ENCODE results near the gene TGFA. TPM values are rescaled to one million over a fixed set of nuclear protein-coding genes. Genes with fewer than 3 reads are reported as not detected.

The TGFA gene
- total and polyA plus RNA-seq, 4 donors: 1.1 to 2.9 (median 1.7) TPM

DNA sequence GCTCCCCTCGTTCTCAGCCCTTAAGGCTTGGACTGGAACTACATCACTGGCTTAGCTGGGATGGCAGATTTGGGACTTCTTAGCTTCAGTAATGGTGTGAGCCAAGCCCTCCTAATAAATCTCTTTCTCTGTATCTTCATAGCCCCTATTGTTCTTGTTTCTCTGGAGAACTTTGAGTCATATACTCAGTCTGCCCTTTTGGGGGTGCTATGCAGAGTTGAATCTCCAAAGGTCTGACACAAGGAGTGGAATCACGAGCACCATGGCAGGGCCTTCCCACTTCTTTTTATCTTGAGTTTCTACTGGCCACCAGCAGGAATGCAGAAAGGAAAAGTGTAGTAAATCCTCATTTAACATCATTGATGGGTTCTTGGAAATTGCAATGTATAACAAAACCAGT lies 13.3 kb upstream of the TGFA start:
- no peak for TF ChIP-seq NR2F2 (IDR thresholded peaks at IDR 0.05)
- no peak for TF ChIP-seq JUND (IDR thresholded peaks at IDR 0.05)
- no peak for TF ChIP-seq GABPA (IDR thresholded peaks at IDR 0.05 in 1 of 2, conservative IDR thresholded peaks at IDR 0.05 in 1 of 2)
- Histone ChIP-seq H3K27ac (ENCODE audit: low read depth in 1 of 2, low read length in 2 of 2) (no peak overlapping the region), H3K27me3 (ENCODE audit: control insufficient read depth in 4 of 4, insufficient read depth in 4 of 4, low read length in 3 of 4) (peaks cover 0 to 2% (median 0%) of the 10 kb centered on the region in 4 donors), H3K9ac (ENCODE audit: low read depth in 1 of 2, low read length in 2 of 2) (no peak overlapping the region), H3K36me3 (ENCODE audit: control insufficient read depth in 4 of 4, insufficient read depth in 3 of 4, low read depth in 1 of 4, low read length in 3 of 4) (no peaks in the 10 kb centered on the region), H3K4me1 (ENCODE audit: control insufficient read depth in 4 of 4, insufficient read depth in 4 of 4, low read length in 3 of 4) (no peaks in the 10 kb centered on the region), H3K9me3 (ENCODE audit: control insufficient read depth in 4 of 4, low read length in 3 of 4) (no peaks in the 10 kb centered on the region), H3K4me3 (ENCODE audit: low read depth in 1 of 3, low read length in 3 of 3) (no peak overlapping the region)
- WGBS: 81% methylated on average over 2 of the region's 2 CpGs
- no peak for DNase-seq (ENCODE audit: low spot score)

DNA sequence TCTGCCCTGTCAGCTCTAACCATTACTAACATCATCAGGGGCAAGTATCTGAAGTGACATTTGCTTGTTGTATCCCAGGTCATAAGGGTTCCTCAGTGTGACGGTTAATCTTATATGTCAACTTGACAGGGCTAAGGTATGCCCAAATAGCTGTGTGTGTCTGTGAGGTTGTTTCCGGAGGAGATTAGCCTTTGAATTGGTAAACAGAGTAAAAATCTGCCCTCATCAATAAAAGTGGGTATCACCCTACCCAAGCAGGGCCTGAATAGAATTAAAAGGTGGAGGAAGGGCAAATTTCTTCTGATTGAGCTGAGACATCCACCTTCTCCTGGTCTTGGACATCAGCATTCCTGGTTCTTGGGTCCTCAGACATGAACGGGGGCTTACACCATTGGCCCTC lies 12.8 kb upstream of the TGFA start:
- Histone ChIP-seq H3K36me3 (ENCODE audit: control insufficient read depth in 4 of 4, insufficient read depth in 3 of 4, low read depth in 1 of 4, low read length in 3 of 4) (no peaks in the 10 kb centered on the region), H3K9ac (ENCODE audit: low read depth in 1 of 2, low read length in 2 of 2) (no peak overlapping the region), H3K4me1 (ENCODE audit: control insufficient read depth in 4 of 4, insufficient read depth in 4 of 4, low read length in 3 of 4) (no peaks in the 10 kb centered on the region), H3K27ac (ENCODE audit: low read depth in 1 of 2, low read length in 2 of 2) (no peak overlapping the region), H3K9me3 (ENCODE audit: control insufficient read depth in 4 of 4, low read length in 3 of 4) (no peaks in the 10 kb centered on the region), H3K4me3 (ENCODE audit: low read depth in 1 of 3, low read length in 3 of 3) (no peak overlapping the region), H3K27me3 (ENCODE audit: control insufficient read depth in 4 of 4, insufficient read depth in 4 of 4, low read length in 3 of 4) (peaks cover 0 to 2% (median 0%) of the 10 kb centered on the region in 4 donors)
- TF ChIP-seq, protein P1, sequence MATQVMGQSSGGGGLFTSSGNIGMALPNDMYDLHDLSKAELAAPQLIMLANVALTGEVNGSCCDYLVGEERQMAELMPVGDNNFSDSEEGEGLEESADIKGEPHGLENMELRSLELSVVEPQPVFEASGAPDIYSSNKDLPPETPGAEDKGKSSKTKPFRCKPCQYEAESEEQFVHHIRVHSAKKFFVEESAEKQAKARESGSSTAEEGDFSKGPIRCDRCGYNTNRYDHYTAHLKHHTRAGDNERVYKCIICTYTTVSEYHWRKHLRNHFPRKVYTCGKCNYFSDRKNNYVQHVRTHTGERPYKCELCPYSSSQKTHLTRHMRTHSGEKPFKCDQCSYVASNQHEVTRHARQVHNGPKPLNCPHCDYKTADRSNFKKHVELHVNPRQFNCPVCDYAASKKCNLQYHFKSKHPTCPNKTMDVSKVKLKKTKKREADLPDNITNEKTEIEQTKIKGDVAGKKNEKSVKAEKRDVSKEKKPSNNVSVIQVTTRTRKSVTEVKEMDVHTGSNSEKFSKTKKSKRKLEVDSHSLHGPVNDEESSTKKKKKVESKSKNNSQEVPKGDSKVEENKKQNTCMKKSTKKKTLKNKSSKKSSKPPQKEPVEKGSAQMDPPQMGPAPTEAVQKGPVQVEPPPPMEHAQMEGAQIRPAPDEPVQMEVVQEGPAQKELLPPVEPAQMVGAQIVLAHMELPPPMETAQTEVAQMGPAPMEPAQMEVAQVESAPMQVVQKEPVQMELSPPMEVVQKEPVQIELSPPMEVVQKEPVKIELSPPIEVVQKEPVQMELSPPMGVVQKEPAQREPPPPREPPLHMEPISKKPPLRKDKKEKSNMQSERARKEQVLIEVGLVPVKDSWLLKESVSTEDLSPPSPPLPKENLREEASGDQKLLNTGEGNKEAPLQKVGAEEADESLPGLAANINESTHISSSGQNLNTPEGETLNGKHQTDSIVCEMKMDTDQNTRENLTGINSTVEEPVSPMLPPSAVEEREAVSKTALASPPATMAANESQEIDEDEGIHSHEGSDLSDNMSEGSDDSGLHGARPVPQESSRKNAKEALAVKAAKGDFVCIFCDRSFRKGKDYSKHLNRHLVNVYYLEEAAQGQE (IDR thresholded peaks at IDR 0.05): no peak
- no peak for TF ChIP-seq EGR1 (IDR thresholded peaks at IDR 0.05; ENCODE audit: low read depth in 2 of 2)
- no peak for TF ChIP-seq RXRA (IDR thresholded peaks at IDR 0.05)
- no peak for TF ChIP-seq TAF1 (conservative IDR thresholded peaks at IDR 0.05)
- no peak for TF ChIP-seq YY1 (IDR thresholded peaks at IDR 0.05)
- TF ChIP-seq, protein P2, sequence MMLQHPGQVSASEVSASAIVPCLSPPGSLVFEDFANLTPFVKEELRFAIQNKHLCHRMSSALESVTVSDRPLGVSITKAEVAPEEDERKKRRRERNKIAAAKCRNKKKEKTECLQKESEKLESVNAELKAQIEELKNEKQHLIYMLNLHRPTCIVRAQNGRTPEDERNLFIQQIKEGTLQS (IDR thresholded peaks at IDR 0.05): no peak
- no peak for TF ChIP-seq FOXA1 (IDR thresholded peaks at IDR 0.05)
- TF ChIP-seq SP1 (IDR thresholded peaks at IDR 0.05): no peak
- no peak for TF ChIP-seq GABPA (IDR thresholded peaks at IDR 0.05 in 1 of 2, conservative IDR thresholded peaks at IDR 0.05 in 1 of 2)
- 86% methylated on average over 3 of the region's 3 CpGs for WGBS
- DNase-seq (ENCODE audit: low spot score): no peak

DNA sequence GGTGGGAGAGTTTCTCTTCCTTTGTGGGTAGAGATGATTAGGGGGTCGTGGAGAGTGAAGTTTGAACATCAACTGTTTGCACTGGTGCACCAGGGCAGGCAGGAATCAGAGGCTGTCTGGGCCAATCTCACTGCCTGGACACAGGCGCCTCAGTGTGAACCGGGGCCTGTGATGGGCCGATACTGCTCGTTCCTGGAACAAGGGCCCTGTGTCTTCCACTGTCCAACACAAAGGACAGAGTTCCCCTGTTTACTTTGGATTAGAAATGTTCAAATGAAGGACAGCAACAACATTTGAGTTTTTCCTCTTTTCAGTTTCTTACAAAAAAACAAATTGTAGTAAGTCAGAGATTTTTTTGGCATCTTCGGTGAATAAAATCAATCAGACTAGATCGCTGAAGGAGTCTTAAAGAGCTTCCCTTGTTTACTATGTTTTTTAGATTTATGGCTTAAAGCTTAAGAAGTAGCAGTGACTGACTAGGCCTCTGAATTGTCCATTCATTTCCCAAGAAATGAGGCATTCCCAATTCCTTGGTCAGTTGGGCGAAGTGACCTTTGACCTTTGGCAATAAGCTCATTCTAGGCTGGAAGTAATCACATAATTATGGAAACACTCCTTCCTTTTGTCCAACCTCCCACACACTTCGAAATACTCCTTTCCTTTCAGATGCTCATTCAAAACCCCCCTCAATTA lies 11.6 kb upstream of the TGFA start:
- DNase-seq (ENCODE audit: low spot score): no peak
- Histone ChIP-seq H3K36me3 (ENCODE audit: control insufficient read depth in 4 of 4, insufficient read depth in 3 of 4, low read depth in 1 of 4, low read length in 3 of 4) (no peaks in the 10 kb centered on the region), H3K27ac (ENCODE audit: low read depth in 1 of 2, low read length in 2 of 2) (no peak overlapping the region), H3K4me3 (ENCODE audit: low read depth in 1 of 3, low read length in 3 of 3) (no peak overlapping the region), H3K4me1 (ENCODE audit: control insufficient read depth in 4 of 4, insufficient read depth in 4 of 4, low read length in 3 of 4) (no peaks in the 10 kb centered on the region), H3K9me3 (ENCODE audit: control insufficient read depth in 4 of 4, low read length in 3 of 4) (no peaks in the 10 kb centered on the region), H3K27me3 (ENCODE audit: control insufficient read depth in 4 of 4, insufficient read depth in 4 of 4, low read length in 3 of 4) (no peaks in the 10 kb centered on the region), H3K9ac (ENCODE audit: low read depth in 1 of 2, low read length in 2 of 2) (no peak overlapping the region)
- 87% methylated on average over 9 of the region's 9 CpGs for WGBS
- TF ChIP-seq, protein P3, sequence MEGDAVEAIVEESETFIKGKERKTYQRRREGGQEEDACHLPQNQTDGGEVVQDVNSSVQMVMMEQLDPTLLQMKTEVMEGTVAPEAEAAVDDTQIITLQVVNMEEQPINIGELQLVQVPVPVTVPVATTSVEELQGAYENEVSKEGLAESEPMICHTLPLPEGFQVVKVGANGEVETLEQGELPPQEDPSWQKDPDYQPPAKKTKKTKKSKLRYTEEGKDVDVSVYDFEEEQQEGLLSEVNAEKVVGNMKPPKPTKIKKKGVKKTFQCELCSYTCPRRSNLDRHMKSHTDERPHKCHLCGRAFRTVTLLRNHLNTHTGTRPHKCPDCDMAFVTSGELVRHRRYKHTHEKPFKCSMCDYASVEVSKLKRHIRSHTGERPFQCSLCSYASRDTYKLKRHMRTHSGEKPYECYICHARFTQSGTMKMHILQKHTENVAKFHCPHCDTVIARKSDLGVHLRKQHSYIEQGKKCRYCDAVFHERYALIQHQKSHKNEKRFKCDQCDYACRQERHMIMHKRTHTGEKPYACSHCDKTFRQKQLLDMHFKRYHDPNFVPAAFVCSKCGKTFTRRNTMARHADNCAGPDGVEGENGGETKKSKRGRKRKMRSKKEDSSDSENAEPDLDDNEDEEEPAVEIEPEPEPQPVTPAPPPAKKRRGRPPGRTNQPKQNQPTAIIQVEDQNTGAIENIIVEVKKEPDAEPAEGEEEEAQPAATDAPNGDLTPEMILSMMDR (IDR thresholded peaks at IDR 0.05; ENCODE audit: low read depth, low read length, missing input control): no peak

All from liver (tissue), 9 donors.